Activated CD4-positive, alpha-beta T cell treated with anti-CD3 and anti-CD28 coated beads for 4 hours (primary cell): Measurements from ENCODE around the gene NPAS3.

Source experiments
- DNase-seq, 2 donors: peaks; one replicate each; pipeline ENCODE4 v3.0.0-alpha.2; 2020

NPAS3 gene

DNA sequence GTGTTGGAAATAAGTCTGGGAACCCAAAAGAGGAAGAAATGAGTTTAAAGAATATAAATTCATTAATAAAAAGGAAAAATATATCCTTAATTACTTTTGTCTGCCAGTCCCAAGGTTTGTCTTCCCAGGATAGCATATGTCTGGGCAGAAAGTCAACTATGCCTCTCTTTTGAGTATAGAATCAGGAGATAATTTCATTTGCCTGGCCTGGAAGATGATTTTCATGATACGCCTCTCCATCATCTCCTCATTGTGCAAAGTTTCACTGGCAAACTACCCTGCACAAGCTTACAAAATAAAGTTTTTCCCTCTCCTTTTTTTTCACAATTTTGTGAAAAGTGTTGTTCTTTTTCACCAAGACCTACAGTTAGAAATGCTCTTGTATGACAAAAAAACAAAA is 671.4 kb downstream of the NPAS3 start:
- no peak for DNase-seq

- no peak for DNase-seq
Measured at GRCh38 chr14:33611405-33612196, 672.9 kb downstream of the NPAS3 start.

DNA sequence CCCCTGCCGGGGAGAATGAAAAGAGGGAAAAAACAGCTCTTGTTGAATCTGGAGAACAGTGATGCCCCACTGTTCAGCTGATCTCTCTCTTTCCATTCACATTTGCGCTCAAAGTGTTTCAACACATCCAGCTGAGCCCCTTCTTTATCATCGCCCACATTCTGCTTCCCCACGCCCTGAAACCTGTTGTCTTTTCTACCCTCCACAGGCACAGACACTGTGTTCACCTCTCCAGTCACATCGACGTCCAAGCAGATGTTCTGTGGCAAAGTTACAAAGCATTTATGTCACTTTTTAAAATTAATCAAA is 673.5 kb downstream of the NPAS3 start:
- no peak for DNase-seq

- no peak for DNase-seq
Measured at GRCh38 chr14:33617154-33617553, 678.5 kb downstream of the NPAS3 start.

GRCh38 chr14:33618361-33619105 is 679.9 kb downstream of the NPAS3 start:
- no peak for DNase-seq

- no peak for DNase-seq
Measured at GRCh38 chr14:33622496-33622895, 683.8 kb downstream of the NPAS3 start.

DNA sequence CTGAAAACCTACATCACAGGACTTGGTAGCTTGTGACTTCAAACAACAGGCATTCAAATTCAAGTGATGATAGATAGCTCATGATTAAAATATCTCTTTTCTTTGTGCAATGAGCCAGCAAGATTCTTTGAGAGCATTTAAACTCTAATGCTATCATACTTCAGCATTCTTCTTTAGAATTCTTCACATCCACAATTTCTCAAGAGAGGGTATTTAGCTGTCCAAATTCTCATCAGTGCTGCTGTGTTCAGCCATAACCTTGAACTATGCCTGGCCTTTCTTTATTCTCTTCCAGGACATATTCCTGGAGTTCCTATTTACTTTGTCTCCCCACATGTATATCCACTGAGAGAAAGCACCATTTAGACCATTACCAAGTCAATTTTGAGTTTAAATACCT is 691.1 kb downstream of the NPAS3 start:
- no peak for DNase-seq

GRCh38 chr14:33631021-33631420 is 692.3 kb downstream of the NPAS3 start:
- DNase-seq, result no peak

DNA sequence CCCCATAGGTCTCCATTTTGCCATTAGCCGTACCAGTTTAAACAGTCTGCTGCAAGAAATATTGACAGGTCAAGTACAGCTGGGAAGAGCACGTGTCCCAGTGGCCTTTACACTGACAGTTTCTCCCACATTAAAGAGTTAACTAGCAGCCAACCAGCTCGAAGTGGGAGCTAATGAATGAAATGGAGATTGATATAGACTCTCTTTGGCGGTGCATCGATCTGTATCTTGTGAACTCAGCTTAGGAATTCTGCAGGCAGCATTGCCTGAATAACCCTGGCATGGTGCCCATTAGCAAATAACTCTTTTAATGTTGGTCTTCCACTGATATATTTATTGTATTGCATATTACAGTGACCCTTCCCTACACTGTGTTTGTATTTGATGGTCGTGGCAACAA is 692.8 kb downstream of the NPAS3 start:
- no peak for DNase-seq

DNA sequence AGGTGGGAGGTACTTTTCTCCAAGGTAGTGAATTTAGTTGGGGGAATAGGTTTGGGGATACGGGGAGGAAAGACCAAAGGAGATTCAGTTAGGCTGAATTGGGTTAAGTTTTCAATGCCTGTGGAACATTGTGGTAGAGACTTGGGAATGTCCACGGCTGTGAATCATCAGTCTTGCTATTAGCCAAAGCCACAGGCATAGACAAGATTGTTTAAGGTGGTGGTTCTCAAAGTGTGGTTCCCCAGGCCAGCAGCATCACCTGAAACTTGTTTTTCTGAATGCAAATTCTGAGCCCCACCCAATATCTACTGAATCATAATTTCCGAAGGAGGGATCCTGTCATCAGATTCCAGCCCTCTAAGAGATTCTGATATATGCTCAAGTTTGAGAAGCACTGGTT is 696.0 kb downstream of the NPAS3 start:
- no peak for DNase-seq

DNA sequence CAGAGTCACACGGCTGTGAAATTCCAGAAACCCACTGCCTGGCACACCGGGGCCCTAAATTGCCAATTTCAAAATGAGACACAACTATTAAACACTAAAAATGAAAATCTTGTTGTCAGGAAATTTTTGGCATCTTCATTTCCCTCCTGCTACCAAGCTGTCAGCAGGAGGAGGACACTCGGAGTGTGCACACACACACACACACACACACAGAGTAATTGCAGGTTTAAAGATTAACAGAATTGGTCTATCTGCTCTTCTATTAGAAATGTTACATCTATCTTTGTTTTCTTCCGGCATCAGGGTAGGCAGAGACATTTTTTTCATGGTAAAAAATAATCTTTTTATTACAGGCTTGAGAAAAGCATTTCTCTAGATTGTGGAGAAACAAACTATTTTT is 698.0 kb downstream of the NPAS3 start:
- DNase-seq, result no peak

DNA sequence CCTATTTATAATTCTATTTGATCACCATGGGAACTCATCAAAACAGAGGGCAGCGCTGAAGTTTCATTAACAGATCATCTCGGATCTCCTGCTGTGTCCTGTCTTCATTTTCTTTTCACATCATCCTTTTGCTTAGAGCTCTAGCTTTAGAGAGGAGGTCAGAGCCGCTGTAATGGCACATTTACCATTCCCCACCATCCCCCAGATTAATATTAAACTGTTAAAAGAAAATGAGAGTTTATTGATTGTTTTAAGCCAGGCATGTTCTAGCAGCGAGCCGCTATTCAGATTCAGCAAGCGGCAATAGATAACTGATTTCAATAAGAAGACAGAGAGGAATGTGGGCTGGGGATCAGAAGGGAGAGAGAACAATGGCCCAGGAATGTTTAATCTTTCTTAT is 703.4 kb downstream of the NPAS3 start:
- DNase-seq, result no peak

DNA sequence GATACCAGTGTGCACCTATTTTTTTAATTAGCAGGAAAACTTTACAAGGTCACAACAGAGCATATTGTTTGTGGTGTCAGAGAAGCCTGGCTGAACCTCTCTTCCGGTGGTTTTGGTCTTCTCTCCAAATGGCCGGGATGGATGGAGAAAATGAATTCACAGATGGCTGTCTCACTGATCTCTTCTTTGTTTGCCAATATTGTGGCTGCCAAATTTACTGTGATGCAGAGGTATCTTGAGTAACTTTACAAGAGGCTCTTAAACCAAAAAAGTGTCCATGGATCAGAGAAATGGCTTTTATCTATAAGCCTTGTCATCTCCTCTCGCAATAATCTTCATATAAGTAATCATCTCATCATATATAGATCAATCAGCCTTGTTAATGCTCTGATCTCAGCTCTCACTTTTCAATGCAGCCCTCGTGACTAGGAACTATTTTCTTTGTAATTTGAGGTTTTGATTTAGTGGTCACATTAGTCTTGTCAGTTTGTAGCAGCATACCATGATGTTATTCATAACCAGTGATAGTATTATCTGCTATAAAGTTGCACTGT is 704.1 kb downstream of the NPAS3 start:
- DNase-seq, result no peak

DNA sequence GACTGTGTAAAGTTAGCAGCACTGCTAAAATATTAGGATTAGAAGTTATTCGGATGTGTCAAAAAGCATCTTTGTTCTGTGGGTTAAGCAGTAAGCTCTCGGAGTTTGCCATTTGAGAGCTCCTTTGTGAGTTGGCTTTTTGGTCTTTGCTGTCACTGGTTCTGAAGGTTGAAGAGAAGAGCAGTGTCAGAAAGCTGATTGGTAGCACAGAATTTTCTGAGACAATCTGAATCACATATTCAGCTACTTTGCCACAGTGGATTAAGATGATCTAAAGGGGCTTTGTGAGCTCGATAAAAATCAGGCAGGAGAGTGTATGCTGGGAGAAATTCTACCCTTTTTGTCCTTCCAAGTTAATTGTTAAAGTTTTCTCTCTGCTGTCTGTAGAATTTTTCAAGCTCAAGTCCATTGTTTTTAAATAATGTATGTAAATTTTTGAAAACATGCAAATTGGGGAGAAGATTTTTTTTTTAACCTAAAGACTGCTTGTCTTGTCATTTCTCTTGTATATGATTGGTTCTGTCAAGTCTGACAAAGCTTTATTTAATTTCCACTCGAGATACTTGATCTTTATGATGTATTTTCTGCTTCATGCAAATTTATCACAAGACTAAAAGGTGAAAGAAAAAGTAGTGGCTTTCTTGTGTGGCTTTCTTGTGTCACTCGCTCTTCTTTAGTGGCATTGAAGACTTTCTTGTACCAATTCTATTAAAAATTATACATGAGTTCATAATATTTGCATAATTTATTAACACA is 704.9 kb downstream of the NPAS3 start:
- DNase-seq, result no peak

- DNase-seq, result no peak
Measured at GRCh38 chr14:33646692-33647260, 708.1 kb downstream of the NPAS3 start.

DNA sequence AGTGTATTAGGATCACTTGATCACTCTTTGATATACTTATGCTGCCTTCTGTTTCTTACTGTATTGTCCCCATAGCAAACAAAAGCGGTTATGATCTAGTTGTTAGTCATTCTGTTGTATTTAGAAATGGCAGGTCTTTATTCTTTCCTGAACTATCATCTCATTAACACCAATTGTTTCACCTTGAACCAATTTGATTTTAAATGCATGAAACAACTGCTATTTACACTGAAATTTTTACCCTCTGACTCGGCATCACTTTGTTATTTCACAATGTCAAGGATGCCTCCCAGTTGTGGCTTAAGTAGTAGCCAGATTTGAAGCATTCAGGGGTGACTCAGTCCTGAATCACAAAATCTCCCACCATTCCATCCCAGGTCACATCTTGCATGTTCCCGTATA is 708.7 kb downstream of the NPAS3 start:
- DNase-seq, result no peak

- DNase-seq, result no peak
Measured at GRCh38 chr14:33650430-33650829, 711.8 kb downstream of the NPAS3 start.

DNA sequence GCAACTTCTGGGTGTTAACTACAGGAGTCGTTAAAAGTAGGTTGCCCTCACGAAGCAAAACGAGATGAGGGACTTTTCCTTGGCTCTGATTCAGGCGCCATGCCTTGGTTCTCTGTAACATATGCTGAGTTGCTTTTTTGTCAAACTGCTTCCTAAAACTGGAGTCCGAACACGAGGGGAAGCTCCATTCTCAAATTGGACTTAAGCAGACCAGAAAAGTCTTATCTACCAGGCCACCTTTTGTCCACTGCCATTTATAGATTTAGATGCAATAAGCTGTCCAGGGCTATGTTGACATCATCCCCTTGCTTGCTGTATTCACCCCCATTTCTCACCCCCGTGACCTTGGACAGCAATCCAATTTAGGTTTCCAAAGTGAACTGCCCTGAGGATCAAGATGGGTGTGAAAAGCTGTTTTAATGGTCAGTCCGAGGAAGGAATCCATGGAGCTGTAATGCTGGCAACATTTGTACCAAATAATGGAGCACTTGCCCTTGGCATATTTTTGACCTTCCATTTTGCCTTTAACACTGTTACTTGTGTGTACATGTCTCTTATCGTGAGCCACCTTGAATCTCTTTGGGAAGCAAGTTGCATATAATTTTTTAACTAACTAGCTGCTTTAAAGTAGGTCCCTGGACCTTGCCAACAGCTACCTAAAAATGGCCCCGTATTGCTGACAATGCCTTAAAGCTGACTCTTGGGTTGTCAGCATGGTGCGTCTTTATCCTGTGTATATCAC is 714.1 kb downstream of the NPAS3 start:
- DNase-seq, result no peak

- no peak for DNase-seq
Measured at GRCh38 chr14:33653308-33653695, 714.6 kb downstream of the NPAS3 start.

- no peak for DNase-seq
Measured at GRCh38 chr14:33655421-33655820, 716.7 kb downstream of the NPAS3 start.

GRCh38 chr14:33657476-33657875 is 718.8 kb downstream of the NPAS3 start:
- DNase-seq, result no peak

- no peak for DNase-seq
Measured at GRCh38 chr14:33660248-33660647, 721.6 kb downstream of the NPAS3 start.

DNA sequence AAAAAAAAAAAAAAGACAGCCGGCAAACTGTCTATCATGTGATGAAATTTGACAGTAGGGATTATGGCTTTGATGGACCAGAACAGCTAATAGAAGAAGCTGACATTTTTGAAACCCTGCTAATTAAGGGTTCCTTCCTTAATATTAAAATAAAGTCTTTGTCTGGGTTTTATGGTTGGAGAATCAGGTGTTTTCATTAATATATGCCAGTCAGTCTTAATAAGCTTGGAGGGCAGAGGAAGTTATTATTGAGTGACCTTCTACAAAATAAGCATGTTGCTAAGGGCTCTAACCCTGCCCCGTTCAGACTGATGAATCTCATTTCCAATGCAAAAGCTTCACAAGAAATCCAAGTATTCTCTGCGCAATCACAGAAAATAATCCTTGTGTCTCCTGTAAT is 722.4 kb downstream of the NPAS3 start:
- no peak for DNase-seq
